Panc1 (cell line): Measurements from ENCODE around the gene PHF13. TPM values are rescaled to one million over a fixed set of nuclear protein-coding genes. Genes with fewer than 3 reads are reported as not detected.

ENCODE experiments used
- ATAC-seq: fragments of 200-7000 bp; cut with Tn5 transposase; 2 replicates; pipeline ENCODE4 v1.9.1; 2020; ENCODE audit warnings: mild to moderate bottlenecking, moderate library complexity
- BruUV-seq: library from RNA; stranded (reverse); fragments of 400-500 nt; replicated peaks from 2 replicates; lab custom pipeline; 2021; lab: Mats Ljungman, UMichigan
- CTCF ChIA-PET: fragments of 300-600 bp; sonication (Branson Sonifier 250); formaldehyde crosslinking; loops from one replicate; lab custom pipeline; 2022; ENCODE audit warnings: antibody characterized with exemption; lab: Charles Lee
- POLR2A ChIA-PET: fragments of 300-600 bp; sonication (Branson Sonifier 250); formaldehyde crosslinking; loops from one replicate; lab custom pipeline; 2022; ENCODE audit warnings: antibody characterized with exemption; lab: Charles Lee
- DNase-seq: peaks from one replicate; pipeline ENCODE4 v3.0.0-alpha.2; 2010; ENCODE audit warnings: low read depth, low spot score
- H3K27ac ChIP-seq: 2 replicates; pipeline ENCODE4 v1.5.1; 2011; ENCODE audit warnings: mild to moderate bottlenecking, low read length, inconsistent platforms
- H3K27me3 ChIP-seq: fragments of 200-500 bp; sonication (Bioruptor generic); 2 replicates; pipeline ENCODE4 v1.6.0; 2014; ENCODE audit warnings: low read length, inconsistent platforms; ENCODE audit not compliant: control insufficient read depth, insufficient read depth
- H3K36me3 ChIP-seq: fragments of 200-500 bp; sonication (Bioruptor generic); 2 replicates; pipeline ENCODE4 v1.5.1; 2014; ENCODE audit warnings: inconsistent platforms, mild to moderate bottlenecking, low read length, moderate library complexity; ENCODE audit not compliant: control insufficient read depth, insufficient read depth
- H3K4me1 ChIP-seq: 2 replicates; pipeline ENCODE4 v1.5.1; 2011; ENCODE audit warnings: inconsistent platforms, mild to moderate bottlenecking, low read length, moderate library complexity; ENCODE audit not compliant: control insufficient read depth, insufficient read depth
- H3K4me3 ChIP-seq, 2 experiments: 2 replicates each; pipeline ENCODE4 v1.5.1; 2011 to 2012; ENCODE audit warnings: low read depth in 2 of 2, low read length in 2 of 2, mild to moderate bottlenecking in 2 of 2, inconsistent platforms in 1 of 2, moderate library complexity in 1 of 2
- H3K9me3 ChIP-seq: fragments of 200-500 bp; sonication (Bioruptor generic); 2 replicates; pipeline ENCODE4 v1.5.1; 2014; ENCODE audit warnings: low read depth, mild to moderate bottlenecking, inconsistent platforms, low read length, moderate library complexity; ENCODE audit not compliant: control insufficient read depth, insufficient read depth
- POLR2AphosphoS5 ChIP-seq: IDR thresholded peaks from 2 replicates; pipeline ENCODE4 v1.6.1; 2012; ENCODE audit warnings: mild to moderate bottlenecking, low read depth, low read length, moderate library complexity
- REST ChIP-seq, 2 experiments: IDR thresholded peaks; 2 replicates each; pipeline ENCODE4 v1.6.1; 2011 to 2012; ENCODE audit warnings: low read depth in 2 of 2, control low read depth in 1 of 2, low read length in 1 of 2, mild to moderate bottlenecking in 1 of 2, moderate library complexity in 1 of 2; ENCODE audit not compliant: insufficient read depth in 1 of 2
- SIN3A ChIP-seq: IDR thresholded peaks from 2 replicates; pipeline ENCODE4 v1.6.1; 2012; ENCODE audit warnings: low read depth, mild to moderate bottlenecking, low read length, moderate library complexity, borderline replicate concordance; ENCODE audit not compliant: insufficient read depth
- TCF7L2 ChIP-seq: IDR thresholded peaks from 2 replicates; pipeline ENCODE4 v1.6.1; 2011; ENCODE audit warnings: mild to moderate bottlenecking, low read depth, low read length, inconsistent platforms
- in situ Hi-C: cut with HindIII; loops from 2 replicates; pipeline ENCODE4 v1.10.0; 2016; ENCODE audit warnings: low sequenced_read_pairs, low pct_unique_long_range_greater_than_20kb
- intact Hi-C: fragments of 100-400 bp; cut with micrococcal nuclease; formaldehyde crosslinking; loops from one replicate; pipeline ENCODE4 v1.10.0; 2022; ENCODE audit not compliant: unreplicated experiment
- total RNA-seq: library from RNA; stranded (reverse); gene quantifications from one replicate; pipeline ENCODE4 v1.2.1, GENCODE V29; 2021; ENCODE audit not compliant: unreplicated experiment
- TF ChIP-seq, protein P1 (sequence below): fragments of 450-650 bp; IDR thresholded peaks from 2 replicates; pipeline ENCODE4 v1.5.1; 2017; ENCODE audit warnings: mild to moderate bottlenecking

PHF13 gene
- total RNA-seq, 1 experiment from 2014 or later = 41.8 TPM

- peaks cover 23% of the 10 kb centered on the region for H3K4me1 ChIP-seq
- no peaks in the 10 kb centered on the region for H3K9me3 ChIP-seq
- H3K27ac ChIP-seq = no peak overlapping the region
- ATAC-seq (no peak), DNase-seq (no peak)
- POLR2A ChIA-PET = no interaction called here
- H3K36me3 ChIP-seq = peaks cover 7% of the 10 kb centered on the region; the same call in 1 of the 2 replicates
- 0 out of 4 replicates have a peak overlapping the region, but pooled peaks of 1 of the 2 experiments have one; percentile 5 for H3K4me3 ChIP-seq
- in situ Hi-C loops (no loop called here), intact Hi-C loops (no loop called here)
- CTCF ChIA-PET = interaction anchor here (0.6 kb wide), 1 partner anchor 41 kb away, joined by 7 read pairs; no protein-coding TSS in a partner anchor
- no peaks in the 10 kb centered on the region for H3K27me3 ChIP-seq
- TF ChIP-seq POLR2AphosphoS5 (no peak), REST (IDR thresholded peaks at IDR 0.05; ENCODE audit: insufficient read depth in 1 of 2, low read depth in 2 of 2, low read length in 1 of 2) (no peak), TCF7L2 (no peak), SIN3A (no peak)
- TF ChIP-seq, protein P1, sequence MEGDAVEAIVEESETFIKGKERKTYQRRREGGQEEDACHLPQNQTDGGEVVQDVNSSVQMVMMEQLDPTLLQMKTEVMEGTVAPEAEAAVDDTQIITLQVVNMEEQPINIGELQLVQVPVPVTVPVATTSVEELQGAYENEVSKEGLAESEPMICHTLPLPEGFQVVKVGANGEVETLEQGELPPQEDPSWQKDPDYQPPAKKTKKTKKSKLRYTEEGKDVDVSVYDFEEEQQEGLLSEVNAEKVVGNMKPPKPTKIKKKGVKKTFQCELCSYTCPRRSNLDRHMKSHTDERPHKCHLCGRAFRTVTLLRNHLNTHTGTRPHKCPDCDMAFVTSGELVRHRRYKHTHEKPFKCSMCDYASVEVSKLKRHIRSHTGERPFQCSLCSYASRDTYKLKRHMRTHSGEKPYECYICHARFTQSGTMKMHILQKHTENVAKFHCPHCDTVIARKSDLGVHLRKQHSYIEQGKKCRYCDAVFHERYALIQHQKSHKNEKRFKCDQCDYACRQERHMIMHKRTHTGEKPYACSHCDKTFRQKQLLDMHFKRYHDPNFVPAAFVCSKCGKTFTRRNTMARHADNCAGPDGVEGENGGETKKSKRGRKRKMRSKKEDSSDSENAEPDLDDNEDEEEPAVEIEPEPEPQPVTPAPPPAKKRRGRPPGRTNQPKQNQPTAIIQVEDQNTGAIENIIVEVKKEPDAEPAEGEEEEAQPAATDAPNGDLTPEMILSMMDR = no peak
- no TSS peak for BruUV-seq
Measured at GRCh38 chr1:6581561-6582305, 31.8 kb upstream of the PHF13 start.

DNA sequence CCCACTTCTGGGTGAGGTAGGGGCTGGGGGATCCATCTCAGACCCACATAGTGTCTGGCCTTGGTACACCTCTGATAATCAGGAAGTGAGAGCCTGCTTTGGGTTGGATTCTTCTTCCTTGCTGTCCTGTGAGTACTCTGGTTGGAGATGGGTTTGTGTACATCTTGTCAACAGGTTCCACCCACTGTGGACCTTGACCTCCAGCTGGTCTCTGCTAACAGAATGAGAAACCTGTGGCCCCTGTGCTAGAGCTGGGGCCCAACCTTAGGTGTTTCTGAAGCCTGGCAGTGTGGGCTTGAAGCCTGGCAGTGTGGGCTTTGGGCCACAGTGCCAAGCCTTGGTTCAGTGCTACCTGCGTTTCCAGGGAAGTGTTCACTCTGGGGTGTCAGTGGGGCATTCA is 31.2 kb upstream of the PHF13 start:
- ChIA-PET CTCF (no interaction called here), POLR2A (no interaction called here)
- peaks cover 7% of the 10 kb centered on the region; the same call in 1 of the 2 replicates for H3K36me3 ChIP-seq
- no peak overlapping the region for H3K4me3 ChIP-seq
- ATAC-seq (no peak), DNase-seq (no peak)
- H3K9me3 ChIP-seq = no peaks in the 10 kb centered on the region
- peaks cover 23% of the 10 kb centered on the region for H3K4me1 ChIP-seq
- TF ChIP-seq POLR2AphosphoS5 = no peak
- TF ChIP-seq REST (IDR thresholded peaks at IDR 0.05; ENCODE audit: insufficient read depth in 1 of 2, low read depth in 2 of 2, low read length in 1 of 2) = no peak
- TF ChIP-seq TCF7L2 = no peak
- TF ChIP-seq, protein P1 = no peak
- TF ChIP-seq SIN3A = no peak
- no TSS peak for BruUV-seq
- H3K27ac ChIP-seq = no peak overlapping the region
- no peaks in the 10 kb centered on the region for H3K27me3 ChIP-seq
- in situ Hi-C loops (no loop called here), intact Hi-C loops (no loop called here)
